GM19324 (cell line): ENCODE measurements around the gene LEFTY1.

Experiments used
- ATAC-seq: cut with Tn5 transposase; IDR thresholded peaks from one replicate; pipeline ENCODE4 v1.9.1; 2021; ENCODE audit warnings: mild to moderate bottlenecking, moderate library complexity; ENCODE audit not compliant: unreplicated experiment, low FRiP score

The LEFTY1 gene

GRCh38 chr1:225874431-225874830 is 14.5 kb downstream of the LEFTY1 start:
- no peak for ATAC-seq

GRCh38 chr1:225873281-225873850 is 15.6 kb downstream of the LEFTY1 start:
- no peak for ATAC-seq

DNA sequence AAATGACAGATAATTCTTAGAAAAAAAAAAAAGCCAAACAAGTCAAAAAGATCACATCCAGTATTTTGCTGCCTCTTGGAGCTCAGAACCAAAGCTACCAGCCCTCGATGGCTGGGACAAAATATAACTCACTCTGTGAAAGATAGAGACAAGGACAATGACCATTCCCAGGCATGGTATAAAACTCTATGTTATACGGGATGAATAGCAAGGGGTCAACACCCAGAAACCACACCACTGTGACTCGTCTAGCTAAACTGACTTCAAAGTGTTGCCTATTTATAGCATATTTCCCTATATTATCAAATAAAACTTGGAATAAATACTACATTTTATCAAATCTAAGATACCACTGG is 16.9 kb downstream of the LEFTY1 start:
- no peak for ATAC-seq

DNA sequence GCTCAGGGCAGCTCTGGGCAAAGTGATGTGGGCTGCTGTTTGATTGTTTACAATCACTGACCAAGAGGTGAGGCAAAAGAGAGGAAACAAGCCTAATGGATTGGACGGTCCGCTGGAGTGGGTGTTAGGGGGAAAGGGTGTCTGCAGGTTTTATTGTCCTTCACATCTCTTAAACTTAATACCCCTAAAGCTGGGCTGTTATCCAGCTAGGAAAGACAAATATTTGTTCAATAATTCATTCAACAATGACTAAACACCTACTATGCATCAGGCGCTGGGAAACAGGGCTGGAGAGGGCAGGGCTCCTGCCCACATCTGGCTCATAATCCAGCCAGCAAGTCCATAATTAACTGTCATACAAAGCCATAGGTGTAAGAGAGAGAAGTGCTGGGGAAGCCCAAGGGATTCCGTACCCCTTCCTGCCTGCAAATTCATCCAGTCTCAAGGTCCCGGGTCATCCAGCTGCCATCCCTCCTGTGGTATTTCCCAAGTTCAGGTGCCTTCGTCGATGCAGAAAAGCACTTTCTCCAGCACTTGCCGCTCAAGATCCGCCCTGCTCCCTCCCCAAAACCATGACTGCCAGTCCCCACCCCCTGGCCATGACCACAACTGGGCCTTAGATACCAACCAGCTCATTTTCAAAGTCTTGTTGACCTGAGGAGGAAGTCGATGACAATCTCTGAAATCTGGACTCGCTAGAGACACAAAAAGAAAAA is 17.4 kb downstream of the LEFTY1 start:
- no peak for ATAC-seq

GRCh38 chr1:225870911-225871310 is 18.0 kb downstream of the LEFTY1 start:
- no peak for ATAC-seq

GRCh38 chr1:225868631-225869330 is 20.2 kb downstream of the LEFTY1 start:
- no peak for ATAC-seq

GRCh38 chr1:225866981-225867380 is 22.0 kb downstream of the LEFTY1 start:
- ATAC-seq = no peak

DNA sequence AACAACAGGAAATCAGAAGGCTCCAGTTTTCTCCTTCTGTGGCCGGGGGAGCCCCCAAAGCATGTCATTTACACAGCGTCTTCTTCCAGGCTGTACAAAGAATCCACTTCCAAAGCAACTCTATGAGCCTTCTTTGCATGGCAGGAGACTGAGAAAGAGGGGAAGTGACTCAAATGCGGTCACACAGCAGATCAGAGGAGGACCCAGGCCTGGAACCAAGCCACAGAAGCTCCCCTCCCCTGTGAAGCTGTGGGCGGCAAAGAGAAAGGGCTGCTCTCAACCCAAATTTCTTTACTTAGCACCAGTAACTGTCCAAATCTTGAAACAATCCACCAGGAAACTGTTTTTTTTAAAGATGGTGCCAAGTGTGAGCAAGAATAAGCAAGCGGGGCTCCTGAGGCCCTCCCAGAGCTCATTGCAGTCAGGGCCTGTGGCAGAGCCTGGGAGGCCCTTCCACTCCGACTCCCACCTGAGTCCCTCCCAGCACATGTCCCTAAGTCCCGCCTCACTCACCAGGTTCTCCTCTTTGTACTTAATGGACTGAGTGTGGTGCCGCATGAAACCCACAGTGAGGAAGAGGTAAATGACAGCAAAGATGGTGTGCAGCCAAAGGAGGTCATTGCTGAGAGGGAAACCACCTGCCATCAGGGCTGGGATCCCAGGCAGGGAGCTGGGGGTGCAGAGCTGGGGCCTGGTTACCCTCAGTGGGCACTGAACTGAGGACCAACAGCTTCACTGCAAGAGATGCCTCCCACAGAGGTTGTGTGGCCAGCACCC is 22.7 kb downstream of the LEFTY1 start:
- ATAC-seq = no peak

GRCh38 chr1:225865514-225865913 is 23.4 kb downstream of the LEFTY1 start:
- no peak for ATAC-seq

DNA sequence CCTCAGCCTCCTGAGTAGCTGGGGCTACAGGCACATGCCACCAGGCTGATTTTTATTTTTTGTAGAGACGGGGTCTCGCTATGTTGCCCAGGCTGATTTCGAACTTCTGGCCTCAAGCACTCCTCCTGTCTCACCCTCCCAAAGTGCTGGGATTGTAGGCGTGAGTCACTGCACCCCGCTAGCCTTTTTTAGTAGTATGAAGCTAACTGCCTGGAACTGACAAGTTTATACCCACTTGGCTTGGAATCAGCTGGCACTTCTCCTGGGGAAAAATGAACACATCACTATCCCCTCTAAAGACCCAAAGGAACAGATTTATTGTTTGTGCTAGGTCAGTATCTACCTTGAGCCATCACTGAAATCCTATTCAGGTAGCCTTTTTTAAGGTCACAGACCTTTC is 25.8 kb downstream of the LEFTY1 start:
- no peak for ATAC-seq

GRCh38 chr1:225862581-225862950 is 26.4 kb downstream of the LEFTY1 start:
- no peak for ATAC-seq

GRCh38 chr1:225861834-225862580 is 26.9 kb downstream of the LEFTY1 start:
- ATAC-seq = no peak

DNA sequence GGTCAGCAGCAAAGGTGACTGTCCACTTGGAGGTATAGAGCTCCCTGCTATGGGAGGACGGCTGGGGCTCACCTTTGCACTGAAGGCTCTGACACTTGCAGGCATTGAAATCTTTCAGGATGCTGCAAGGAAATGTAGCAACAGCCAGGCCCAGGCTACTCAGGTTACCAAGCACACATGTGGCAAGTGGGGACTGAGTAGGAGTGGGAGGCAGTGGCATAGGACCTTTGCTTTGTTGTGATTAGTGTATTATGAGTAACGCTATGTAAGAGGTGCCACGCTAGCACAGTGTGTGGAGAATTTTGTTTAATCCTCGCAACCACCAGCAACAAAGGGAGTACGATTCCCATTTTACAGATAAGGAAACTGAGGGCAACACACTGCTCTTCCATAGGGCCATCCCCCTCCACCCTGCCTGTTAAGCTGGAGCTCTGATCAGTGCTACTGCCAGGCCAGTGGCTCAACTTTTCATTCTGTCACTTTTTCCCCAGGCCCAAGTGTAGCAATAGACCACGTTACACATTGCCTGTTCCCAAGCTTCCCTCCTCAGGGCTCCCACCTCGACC is 28.0 kb downstream of the LEFTY1 start:
- no peak for ATAC-seq

DNA sequence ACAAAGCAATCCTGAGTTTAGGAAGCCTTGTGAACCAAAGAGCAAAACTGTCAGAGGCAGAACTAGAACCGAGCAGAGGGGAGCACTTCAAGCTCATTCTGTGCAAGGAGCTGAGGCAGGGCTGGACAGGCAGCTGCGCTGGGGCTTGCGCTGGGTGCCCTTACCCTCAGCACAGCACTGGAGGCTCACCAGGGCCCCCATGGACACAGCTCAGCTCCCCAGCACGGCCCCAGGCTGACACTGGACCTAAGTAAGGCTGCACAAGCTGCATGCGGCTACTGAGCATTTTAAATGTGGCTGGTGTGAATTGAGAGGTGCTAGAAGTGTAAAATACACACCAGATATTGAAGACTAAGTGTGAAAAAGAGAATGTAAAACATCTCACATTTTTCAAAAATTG is 28.8 kb downstream of the LEFTY1 start:
- ATAC-seq = no peak

- ATAC-seq = no peak
Observed at GRCh38 chr1:225859151-225859550, 29.8 kb downstream of the LEFTY1 start.

DNA sequence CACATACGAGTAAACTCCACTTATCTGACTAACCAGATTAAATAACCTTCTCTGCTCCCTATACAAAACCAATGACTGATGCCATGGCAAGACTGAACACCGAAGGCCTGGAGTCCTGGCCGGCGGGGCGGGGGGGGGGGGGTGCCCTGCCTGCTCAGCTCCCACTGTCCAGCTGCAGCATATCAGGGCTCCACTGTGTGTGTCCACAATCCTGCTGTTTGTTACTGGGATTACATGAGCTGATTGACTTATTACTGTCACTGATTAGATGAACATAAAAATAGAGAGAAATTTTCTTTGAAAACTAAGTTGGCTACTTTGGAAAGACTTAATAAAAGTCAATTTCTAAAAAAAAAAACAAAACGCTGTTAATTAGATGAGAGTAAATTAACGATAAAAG is 31.7 kb downstream of the LEFTY1 start:
- no peak for ATAC-seq

GRCh38 chr1:225855503-225856300 is 33.2 kb downstream of the LEFTY1 start:
- ATAC-seq = no peak

DNA sequence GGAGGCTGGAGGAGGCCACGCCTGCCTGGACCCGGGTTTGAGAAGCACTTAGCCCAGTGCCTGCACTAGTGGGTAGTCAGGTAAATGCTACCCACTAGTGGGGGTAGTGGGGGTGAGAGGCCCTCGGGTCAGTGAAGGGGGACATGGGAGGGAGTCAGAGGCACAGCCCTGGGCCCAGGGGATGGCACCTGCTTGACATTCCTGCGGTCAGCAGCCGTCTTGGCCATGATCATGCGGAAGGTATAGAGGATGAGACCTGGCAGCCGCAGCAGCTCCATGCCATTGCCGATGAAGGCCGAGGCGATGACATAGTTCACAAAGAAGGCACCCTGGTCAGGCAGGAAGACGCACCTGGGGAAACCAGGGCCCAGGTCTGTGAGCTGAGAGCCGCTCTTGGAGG is 35.5 kb downstream of the LEFTY1 start:
- no peak for ATAC-seq

GRCh38 chr1:225852413-225853124 is 36.4 kb downstream of the LEFTY1 start:
- no peak for ATAC-seq
